GM12878 (cell line): ENCODE data around the gene CTSS. TPM values are rescaled to one million over a fixed set of nuclear protein-coding genes. Genes with fewer than 3 reads are reported as not detected.
"Not testable (repeated sequence)": the region's sequence is repeated elsewhere in the genome, so short reads cannot be mapped to it uniquely, and the experiment has no call there.

Experiments
- ATAC-seq: fragments of 200-7000 bp; cut with Tn5 transposase; 3 replicates; pipeline ENCODE4 v1.9.1; 2020; ENCODE audit warnings: mild to moderate bottlenecking, moderate library complexity
- BruUV-seq: library from RNA; stranded (reverse); fragments of 400-500 nt; replicated peaks from 2 replicates; lab custom pipeline; 2021; lab: Mats Ljungman, UMichigan
- CTCF ChIA-PET: fragments of 300-600 bp; sonication (Branson Sonifier 250); formaldehyde crosslinking; extraction: SDS; loops from one replicate; lab custom pipeline; 2021; ENCODE audit warnings: inconsistent platforms; lab: Yijun Ruan, JAX
- POLR2A ChIA-PET: fragments of 350-600 bp; formaldehyde crosslinking; extraction: SDS; loops from one replicate; lab custom pipeline; 2021; ENCODE audit warnings: inconsistent platforms; lab: Charles Lee
- RAD21 ChIA-PET: fragments of 300-600 bp; sonication (Branson Sonifier 250); formaldehyde crosslinking; loops from one replicate; lab custom pipeline; 2023; ENCODE audit warnings: antibody characterized with exemption; ENCODE audit not compliant: unreplicated experiment; lab: Charles Lee
- SMC1A ChIA-PET: fragments of 300-600 bp; sonication (Branson Sonifier 250); formaldehyde crosslinking; loops from one replicate; lab custom pipeline; 2023; ENCODE audit not compliant: unreplicated experiment, uncharacterized antibody; lab: Charles Lee
- DNase-seq: peaks from one replicate; pipeline ENCODE4 v3.0.0-alpha.2; 2011; ENCODE audit warnings: low read depth, low spot score
- FAIRE-seq: peaks from 3 replicates; lab custom pipeline; 2011; peaks lifted over from hg19 to GRCh38; lab: Jason Lieb, UNC
- H2AFZ ChIP-seq: 2 replicates; pipeline ENCODE4 v1.6.0; 2011; ENCODE audit warnings: low read depth, low read length, control low read depth; ENCODE audit not compliant: control insufficient read depth
- H3K27ac ChIP-seq: 2 replicates; pipeline ENCODE4 v1.5.1; 2011; ENCODE audit warnings: control low read depth; ENCODE audit not compliant: control insufficient read depth, insufficient read depth
- H3K27me3 ChIP-seq, 2 experiments: replicated peaks in 1 of 2; 2 replicates each; pipeline versions ENCODE4 v1.6.0 to v1.6.1; 2011; ENCODE audit warnings: low read length in 1 of 2; ENCODE audit not compliant: control insufficient read depth in 2 of 2, insufficient read depth in 2 of 2
- H3K36me3 ChIP-seq, 2 experiments: 2 replicates each; pipeline ENCODE4 v1.5.1; 2011; ENCODE audit warnings: low read length in 1 of 2; ENCODE audit not compliant: control insufficient read depth in 2 of 2, insufficient read depth in 2 of 2
- H3K4me1 ChIP-seq: 2 replicates; pipeline ENCODE4 v1.6.1; 2011; ENCODE audit warnings: mild to moderate bottlenecking, low read length, moderate library complexity, mixed read lengths; ENCODE audit not compliant: control insufficient read depth, insufficient read depth
- H3K4me2 ChIP-seq: 2 replicates; pipeline ENCODE4 v1.6.0; 2011; ENCODE audit warnings: control low read depth; ENCODE audit not compliant: control insufficient read depth, insufficient read depth
- H3K4me3 ChIP-seq: fragments of 200-600 bp; sonication (generic); 2 replicates; pipeline ENCODE4 v1.5.1; 2016
- H3K79me2 ChIP-seq: 2 replicates; pipeline ENCODE4 v1.6.0; 2011; ENCODE audit warnings: low read length; ENCODE audit not compliant: control insufficient read depth, insufficient read depth
- H3K9ac ChIP-seq: 2 replicates; pipeline ENCODE4 v1.8.0; 2011; ENCODE audit warnings: low read length, control low read depth, mixed read lengths; ENCODE audit not compliant: control insufficient read depth, insufficient read depth
- H3K9me3 ChIP-seq: replicated peaks from 3 replicates; pipeline ENCODE4 v1.5.1; 2011; ENCODE audit warnings: mild to moderate bottlenecking, low read length; ENCODE audit not compliant: control insufficient read depth, insufficient read depth
- H4K20me1 ChIP-seq: 2 replicates; pipeline ENCODE4 v1.6.0; 2011; ENCODE audit not compliant: control insufficient read depth, insufficient read depth
- BCLAF1 ChIP-seq: fragments of 450-650 bp; IDR thresholded peaks from 2 replicates; pipeline ENCODE4 v1.6.1; 2017; ENCODE audit warnings: antibody characterized with exemption, mild to moderate bottlenecking, moderate library complexity
- GABPA ChIP-seq: IDR thresholded peaks from 2 replicates; pipeline ENCODE4 v1.6.1; 2014; ENCODE audit warnings: antibody characterized with exemption, low read depth, mild to moderate bottlenecking, inconsistent platforms
- ZBTB4 ChIP-seq: fragments of 450-650 bp; formaldehyde crosslinking; IDR thresholded peaks from 2 replicates; pipeline ENCODE4 v1.4.0; 2022; ENCODE audit warnings: mild to moderate bottlenecking, moderate library complexity
- WGBS: methylation state at CpG from one replicate; pipeline ENCODE4 v1.1.6; 2016; ENCODE audit warnings: low lambda C conversion rate; ENCODE audit not compliant: insufficient replicate concordance, insufficient coverage; ENCODE audit errors: missing lambda C conversion rate; 5-methylcytosine and 5-hydroxymethylcytosine counted together
- in situ Hi-C: fragments of 300-500 bp; cut with MboI; formaldehyde crosslinking; loops from 9 replicates; pipeline ENCODE4 v1.14.3; 2018; ENCODE audit warnings: mixed read lengths
- intact Hi-C: fragments of 100-400 bp; cut with micrococcal nuclease; formaldehyde crosslinking; loops from one replicate; pipeline ENCODE4 v1.14.2; 2022; ENCODE audit not compliant: unreplicated experiment
- polyA plus RNA-seq, 11 experiments: library from polyadenylated mRNA; depleted of rRNA in 4 of 11; unstranded in 6 of 11; stranded (reverse) in 5 of 11; fragments of >200 nt; fragmentation: Nextera tagmentation in 4 of 11; fragmentation: Illumina TruSeq in 1 of 11; extraction: Ambion mirVana in 4 of 11; extraction: Trizol in 1 of 11; gene quantifications; 1 replicate in 1 of 11; 2 replicates in 10 of 11; pipeline versions ENCODE4 v1.2.1 to v1.2.3, GENCODE V29; 2011 to 2016; ENCODE audit warnings: inconsistent platforms in 2 of 11, missing spikeins in 2 of 11, low read depth in 1 of 11
- total RNA-seq, 4 experiments: library from RNA; depleted of rRNA in 3 of 4; stranded (reverse); fragments of >200 nt in 3 of 4; fragmentation: Illumina TruSeq in 1 of 4; extraction: Trizol in 1 of 4; gene quantifications; 2 replicates each; pipeline versions ENCODE4 v1.2.1 to v1.2.3, GENCODE V29; 2013 to 2021

Gene CTSS
- total and polyA plus RNA-seq, 10 of the 15 experiments (the other 5 are each of a cell fraction or from before 2014, with no cell fraction given) = 32.8 to 174 (median 60.9) TPM

- TF ChIP-seq ZBTB4 (CRISPR knock-in tag) (no peak), BCLAF1 (no peak), GABPA (no peak)
Measured at GRCh38 chr1:150796374-150796773, 30.8 kb upstream of the CTSS start (continued).

GRCh38 chr1:150793778-150794177 lies 28.2 kb upstream of the CTSS start:
- BruUV-seq, H3K36me3 ChIP-seq, FAIRE-seq, H2AFZ ChIP-seq, H3K4me1 ChIP-seq, CTCF ChIA-PET, POLR2A ChIA-PET, H3K27ac ChIP-seq, H3K9me3 ChIP-seq, H3K9ac ChIP-seq, H4K20me1 ChIP-seq, H3K4me3 ChIP-seq, RAD21 ChIA-PET, intact Hi-C loops, H3K79me2 ChIP-seq, ATAC-seq, H3K4me2 ChIP-seq, H3K27me3 ChIP-seq, in situ Hi-C loops, DNase-seq: not testable (repeated sequence)
- 89% methylated on average over 3 of the region's 3 CpGs for WGBS
- SMC1A ChIA-PET = interaction anchor here (1.3 kb wide), 1 partner anchor 15 kb away, joined by 3 read pairs; the partner anchor contains the start of gene CTSK
